Measurements from ENCODE around the gene ALDH1L2.

GRCh38 chr12:105078712-105079570 is 5.3 kb downstream of the ALDH1L2 start:
- TF ChIP-seq POLR2A (IDR thresholded peaks at IDR 0.05) (no peak), CTCF (IDR thresholded peaks at IDR 0.05) (no peak), POLR2AphosphoS5 (IDR thresholded peaks at IDR 0.05) (no peak)

Measured in suprapubic skin (tissue), 4 donors.